Measurements from ENCODE around the gene HPCAL1. TPM values are rescaled to one million over a fixed set of nuclear protein-coding genes. Genes with fewer than 3 reads are reported as not detected.
"Not testable (repeated sequence)": the region's sequence is repeated elsewhere in the genome, so short reads cannot be mapped to it uniquely, and the experiment has no call there.

HPCAL1 gene
- total RNA-seq, 3 donors from 2014 or later = 42.0 to 98.1 (median 47.7) TPM

DNA sequence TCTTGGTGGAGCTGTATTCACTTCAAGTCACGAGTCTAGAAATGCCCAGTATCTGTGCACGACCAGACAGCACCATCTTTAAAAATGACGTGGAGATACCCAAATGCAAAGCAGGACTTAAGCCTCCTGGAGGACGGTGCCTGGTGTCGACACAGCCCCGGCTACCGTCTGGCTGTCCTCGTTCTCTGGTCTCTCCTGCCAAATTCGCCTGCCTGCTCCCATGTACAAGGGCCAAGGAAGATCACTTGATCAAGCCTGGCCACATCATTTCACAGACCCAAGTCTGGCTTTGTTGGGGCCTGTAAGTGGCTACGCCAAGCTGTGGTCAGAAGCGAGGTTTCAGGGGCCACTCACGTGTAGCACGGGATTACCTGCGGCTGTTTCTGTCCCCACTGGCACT lies 136.0 kb downstream of the HPCAL1 start:
- peaks cover 10% of the 10 kb centered on the region for H3K36me3 ChIP-seq (ENCODE audit: low read depth)
- ATAC-seq (no peak), DNase-seq (peak in 1 of 3 donors; percentile 13)
- no peak overlapping the region for H3K4me3 ChIP-seq
- H3K4me1 ChIP-seq (ENCODE audit: low read depth) = peaks cover 3% of the 10 kb centered on the region
- intact Hi-C loops (cut with DNase I, micrococcal nuclease) = loop anchor here (10.0 kb wide), 2 partner anchors 314 to 364 kb away; partner anchors contain the start of gene RRM2 (in 1 of the 2)
- no peaks in the 10 kb centered on the region for H3K9me3 ChIP-seq
- TF ChIP-seq, protein P1, sequence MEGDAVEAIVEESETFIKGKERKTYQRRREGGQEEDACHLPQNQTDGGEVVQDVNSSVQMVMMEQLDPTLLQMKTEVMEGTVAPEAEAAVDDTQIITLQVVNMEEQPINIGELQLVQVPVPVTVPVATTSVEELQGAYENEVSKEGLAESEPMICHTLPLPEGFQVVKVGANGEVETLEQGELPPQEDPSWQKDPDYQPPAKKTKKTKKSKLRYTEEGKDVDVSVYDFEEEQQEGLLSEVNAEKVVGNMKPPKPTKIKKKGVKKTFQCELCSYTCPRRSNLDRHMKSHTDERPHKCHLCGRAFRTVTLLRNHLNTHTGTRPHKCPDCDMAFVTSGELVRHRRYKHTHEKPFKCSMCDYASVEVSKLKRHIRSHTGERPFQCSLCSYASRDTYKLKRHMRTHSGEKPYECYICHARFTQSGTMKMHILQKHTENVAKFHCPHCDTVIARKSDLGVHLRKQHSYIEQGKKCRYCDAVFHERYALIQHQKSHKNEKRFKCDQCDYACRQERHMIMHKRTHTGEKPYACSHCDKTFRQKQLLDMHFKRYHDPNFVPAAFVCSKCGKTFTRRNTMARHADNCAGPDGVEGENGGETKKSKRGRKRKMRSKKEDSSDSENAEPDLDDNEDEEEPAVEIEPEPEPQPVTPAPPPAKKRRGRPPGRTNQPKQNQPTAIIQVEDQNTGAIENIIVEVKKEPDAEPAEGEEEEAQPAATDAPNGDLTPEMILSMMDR (IDR thresholded peaks at IDR 0.05) = no peak

DNA sequence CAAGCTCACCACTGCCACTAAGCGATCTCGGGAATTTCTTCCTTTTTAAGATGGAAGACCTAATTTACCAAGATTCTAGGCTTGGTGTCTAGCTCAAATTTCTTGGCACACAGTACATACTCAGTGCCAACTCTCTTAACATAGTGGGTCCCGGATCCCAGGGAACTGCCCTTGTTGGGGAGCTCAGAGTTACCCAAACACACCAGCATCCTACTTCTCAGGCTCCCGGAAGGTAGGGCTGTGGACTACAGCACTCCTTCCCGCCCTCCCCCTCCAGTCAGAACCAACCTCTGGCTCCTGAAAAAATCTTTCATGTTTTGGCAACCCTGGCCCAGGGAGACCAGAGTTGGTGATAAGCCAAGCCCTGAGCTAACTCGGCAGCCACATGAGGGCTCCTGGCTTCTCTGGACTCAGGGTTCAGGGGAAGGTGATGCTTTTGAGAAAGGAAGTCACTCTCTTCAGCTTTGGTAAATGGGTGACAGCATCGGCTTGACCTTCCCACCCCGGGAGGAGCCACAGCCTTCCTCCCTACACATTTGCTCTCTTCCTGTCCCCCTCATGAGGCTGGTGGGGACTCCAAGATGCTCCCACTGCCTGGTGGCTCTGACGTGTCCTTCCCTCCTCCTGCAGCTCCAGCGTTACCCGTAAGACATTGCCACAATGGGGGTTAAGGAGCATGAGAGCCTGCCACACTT lies 136.6 kb downstream of the HPCAL1 start:
- Histone ChIP-seq H3K4me3 (no peak overlapping the region), H3K36me3 (ENCODE audit: low read depth) (peaks cover 10% of the 10 kb centered on the region), H3K9me3 (no peaks in the 10 kb centered on the region), H3K4me1 (ENCODE audit: low read depth) (peaks cover 3% of the 10 kb centered on the region)
- DNase-seq (peak in 1 of 3 donors; percentile 19), ATAC-seq (no peak)
- intact Hi-C loops (cut with DNase I, micrococcal nuclease) = loop anchor here (10.0 kb wide), 2 partner anchors 315 to 365 kb away; partner anchors contain the start of gene RRM2 (in 1 of the 2)
- TF ChIP-seq, protein P1 (IDR thresholded peaks at IDR 0.05) = no peak

DNA sequence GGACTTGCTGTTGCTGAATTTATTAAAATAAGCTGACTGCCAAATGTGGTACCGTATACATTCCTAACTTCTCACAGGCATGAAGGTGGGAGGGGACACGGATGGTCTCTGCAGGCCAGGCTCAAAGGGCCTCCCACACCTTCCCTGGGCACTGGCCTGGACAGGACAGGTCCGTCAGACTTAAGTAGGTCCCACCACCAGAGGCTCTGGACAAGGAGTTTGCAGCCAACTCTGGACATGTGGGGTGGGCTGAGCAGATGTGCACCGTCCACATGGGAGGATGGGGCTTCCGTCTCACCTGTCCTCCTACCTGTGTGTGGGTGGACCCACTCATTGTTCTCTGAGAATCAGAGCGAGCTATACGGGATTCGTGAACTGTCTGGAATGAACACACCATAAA lies 137.3 kb downstream of the HPCAL1 start:
- ATAC-seq (no peak), DNase-seq (peak in 1 of 3 donors; percentile 37)
- intact Hi-C loops (cut with DNase I, micrococcal nuclease) = loop anchor here (10.0 kb wide), 2 partner anchors 315 to 365 kb away; partner anchors contain the start of gene RRM2 (in 1 of the 2)
- Histone ChIP-seq H3K36me3 (ENCODE audit: low read depth) (peaks cover 10% of the 10 kb centered on the region), H3K4me1 (ENCODE audit: low read depth) (no peaks in the 10 kb centered on the region), H3K4me3 (no peak overlapping the region), H3K9me3 (no peaks in the 10 kb centered on the region)
- TF ChIP-seq, protein P1 (IDR thresholded peaks at IDR 0.05) = no peak

DNA sequence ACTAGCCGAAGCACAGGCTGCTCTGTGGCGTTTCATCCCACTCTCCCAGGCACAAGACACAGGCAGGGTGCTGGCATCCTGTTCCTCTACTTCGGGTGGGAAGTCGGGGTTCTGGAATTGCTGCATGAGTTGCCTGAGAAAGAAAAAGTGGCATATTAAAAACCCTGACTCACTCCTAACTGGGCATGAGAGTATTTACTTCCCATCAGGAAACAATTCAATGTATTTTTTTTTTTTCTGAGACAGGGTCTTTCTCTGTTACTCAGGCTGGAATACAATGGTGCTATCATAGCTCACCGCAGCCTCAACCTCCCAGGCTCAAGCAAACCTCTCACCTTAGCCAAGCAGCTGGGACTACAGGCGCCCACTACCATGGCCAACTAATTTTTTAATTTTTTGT lies 138.0 kb downstream of the HPCAL1 start:
- DNase-seq = peak in 1 of 3 donors; percentile 17
- peaks cover 10% of the 10 kb centered on the region for H3K36me3 ChIP-seq (ENCODE audit: low read depth)
- no peak overlapping the region for H3K4me3 ChIP-seq
- H3K4me1 ChIP-seq (ENCODE audit: low read depth) = no peaks in the 10 kb centered on the region
- intact Hi-C loops (cut with DNase I, micrococcal nuclease) = no loop called here
- TF ChIP-seq, protein P1 (IDR thresholded peaks at IDR 0.05) = no peak
- ATAC-seq = no peak
- H3K9me3 ChIP-seq = no peaks in the 10 kb centered on the region

DNA sequence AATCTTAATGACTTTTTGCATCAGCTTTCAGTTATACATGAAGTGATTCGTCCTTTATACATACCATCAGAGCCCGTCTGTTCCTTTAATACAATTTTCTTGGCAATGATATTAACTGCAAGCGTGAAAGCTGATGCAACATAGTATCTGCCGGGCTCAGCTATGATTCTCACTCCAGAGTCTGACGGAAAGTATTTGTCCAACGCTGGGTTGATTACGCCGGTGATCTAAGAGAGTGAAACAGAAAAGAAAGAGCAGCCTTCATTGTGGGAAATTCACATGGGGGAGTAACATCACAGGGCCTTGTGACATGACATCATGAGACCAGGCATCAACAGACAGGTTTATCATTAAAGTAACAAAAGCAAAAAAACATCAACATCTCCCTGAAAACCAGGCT lies 139.2 kb downstream of the HPCAL1 start:
- peaks cover 10% of the 10 kb centered on the region for H3K36me3 ChIP-seq (ENCODE audit: low read depth)

DNA sequence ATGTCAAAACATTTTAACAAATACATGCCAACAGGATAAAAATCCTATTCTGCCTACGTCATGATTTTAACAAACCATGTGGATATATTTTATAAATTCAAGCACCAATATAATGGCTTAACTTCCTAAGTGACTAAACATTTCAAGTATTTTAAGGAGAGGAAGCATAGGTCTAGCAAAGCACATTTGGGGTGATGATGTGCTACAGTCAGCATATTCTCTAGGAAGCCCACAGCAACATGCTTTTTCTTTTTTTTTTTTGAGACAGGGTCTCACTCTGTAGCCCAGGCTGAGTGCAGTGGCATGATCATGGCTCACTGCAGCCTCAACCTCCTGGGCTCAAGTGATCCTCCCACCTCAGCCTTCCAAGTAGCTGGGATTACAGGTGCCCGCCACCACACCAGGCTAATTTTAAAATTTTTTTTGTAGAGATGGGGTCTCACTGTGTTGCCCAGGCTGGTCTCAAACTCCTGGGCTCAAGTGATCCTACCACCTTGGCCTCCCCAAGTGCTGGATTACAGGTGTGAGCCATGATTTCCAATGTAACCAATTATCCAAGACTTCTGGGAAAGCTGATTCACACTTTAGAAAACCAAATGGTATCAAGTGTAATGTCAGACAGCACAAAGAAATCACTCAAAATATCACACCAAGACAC lies 139.9 kb downstream of the HPCAL1 start:
- peak in 1 of 3 donors; percentile 5 for DNase-seq
- ATAC-seq; H3K9me3 ChIP-seq; H3K4me3 ChIP-seq; intact Hi-C loops (cut with DNase I, micrococcal nuclease): not testable (repeated sequence)
- Histone ChIP-seq H3K4me1 (ENCODE audit: low read depth) (peaks cover 11% of the 10 kb centered on the region), H3K36me3 (ENCODE audit: low read depth) (peaks cover 10% of the 10 kb centered on the region)

More for the DNA sequence above, 139.2 kb downstream of the HPCAL1 start:
- TF ChIP-seq, protein P1 (IDR thresholded peaks at IDR 0.05) = no peak
- ATAC-seq (no peak), DNase-seq (no peak)
- intact Hi-C loops (cut with DNase I, micrococcal nuclease) = no loop called here
- Histone ChIP-seq H3K4me1 (ENCODE audit: low read depth) (peaks cover 8% of the 10 kb centered on the region), H3K4me3 (no peak overlapping the region), H3K9me3 (no peaks in the 10 kb centered on the region)
